Central memory CD8-positive, alpha-beta T cell (primary cell): ENCODE data around the gene RIMBP2.

Source experiments
- ATAC-seq: fragments of 150-1000 bp; cut with Tn5 transposase; replicated peaks from 2 replicates; pipeline ENCODE4 v1.10.0; 2022; ENCODE audit warnings: mild to moderate bottlenecking, moderate FRiP score, moderate number of reproducible peaks; ENCODE audit not compliant: poor library complexity, severe bottlenecking; ENCODE audit errors: extremely low read depth
- DNase-seq, 2 donors: peaks; one replicate each; pipeline ENCODE4 v3.0.0; 2021; ENCODE audit warnings: low spot score in 2 of 2
- H3K27ac Mint-ChIP-seq: one replicate; pipeline ENCODE4 v1.8.0; 2022; ENCODE audit warnings: low read depth, mild to moderate bottlenecking, moderate library complexity, mixed read lengths
- H3K27me3 Mint-ChIP-seq: one replicate; pipeline ENCODE4 v1.8.0; 2022; ENCODE audit warnings: mixed read lengths
- H3K36me3 Mint-ChIP-seq: one replicate; pipeline ENCODE4 v1.8.0; 2022; ENCODE audit warnings: mild to moderate bottlenecking, moderate library complexity, mixed read lengths; ENCODE audit not compliant: insufficient read depth
- H3K4me1 Mint-ChIP-seq: one replicate; pipeline ENCODE4 v1.8.0; 2022; ENCODE audit warnings: mixed read lengths
- H3K4me3 Mint-ChIP-seq: one replicate; pipeline ENCODE4 v1.8.0; 2022; ENCODE audit warnings: mild to moderate bottlenecking, moderate library complexity, mixed read lengths
- H3K9me3 Mint-ChIP-seq: one replicate; pipeline ENCODE4 v1.8.0; 2022; ENCODE audit warnings: mixed read lengths

RIMBP2 gene

GRCh38 chr12:130668286-130669204, 47.6 kb downstream of the RIMBP2 start:
- Mint-ChIP-seq H3K27ac (no peak overlapping the region), H3K4me3 (no peak overlapping the region), H3K9me3 (peaks cover 24% of the 10 kb centered on the region), H3K27me3 (peaks cover 10% of the 10 kb centered on the region), H3K4me1 (no peaks in the 10 kb centered on the region), H3K36me3 (peaks cover 3% of the 10 kb centered on the region)
- ATAC-seq (no peak), DNase-seq (no peak)

GRCh38 chr12:130667421-130667960, 48.6 kb downstream of the RIMBP2 start:
- H3K27me3 Mint-ChIP-seq, result peaks cover 15% of the 10 kb centered on the region
- H3K9me3 Mint-ChIP-seq, result peaks cover 24% of the 10 kb centered on the region
- no peak overlapping the region for H3K27ac Mint-ChIP-seq
- no peak for DNase-seq
- H3K36me3 Mint-ChIP-seq, result peaks cover 3% of the 10 kb centered on the region
- ATAC-seq, result no peak
- H3K4me1 Mint-ChIP-seq, result no peaks in the 10 kb centered on the region
- no peak overlapping the region for H3K4me3 Mint-ChIP-seq

GRCh38 chr12:130666645-130667044, 49.5 kb downstream of the RIMBP2 start:
- Mint-ChIP-seq H3K27ac (no peak overlapping the region), H3K27me3 (peaks cover 15% of the 10 kb centered on the region), H3K9me3 (peaks cover 24% of the 10 kb centered on the region), H3K36me3 (peaks cover 3% of the 10 kb centered on the region), H3K4me3 (no peak overlapping the region), H3K4me1 (no peaks in the 10 kb centered on the region)
- DNase-seq (no peak), ATAC-seq (no peak)

GRCh38 chr12:130665753-130666152, 50.3 kb downstream of the RIMBP2 start:
- Mint-ChIP-seq H3K27ac (no peak overlapping the region), H3K4me1 (no peaks in the 10 kb centered on the region), H3K4me3 (no peak overlapping the region), H3K27me3 (peaks cover 15% of the 10 kb centered on the region), H3K36me3 (peaks cover 3% of the 10 kb centered on the region), H3K9me3 (peaks cover 18% of the 10 kb centered on the region)
- ATAC-seq, result no peak
- no peak for DNase-seq

- Mint-ChIP-seq H3K9me3 (peaks cover 16% of the 10 kb centered on the region), H3K36me3 (peaks cover 3% of the 10 kb centered on the region), H3K4me1 (no peaks in the 10 kb centered on the region), H3K27ac (no peak overlapping the region), H3K27me3 (peaks cover 15% of the 10 kb centered on the region), H3K4me3 (no peak overlapping the region)
- ATAC-seq (no peak), DNase-seq (no peak)
Measured at GRCh38 chr12:130664772-130665171, 51.3 kb downstream of the RIMBP2 start.

- ATAC-seq (no peak), DNase-seq (no peak)
- H3K9me3 Mint-ChIP-seq, result peaks cover 11% of the 10 kb centered on the region
- H3K36me3 Mint-ChIP-seq, result peaks cover 3% of the 10 kb centered on the region
- H3K27me3 Mint-ChIP-seq, result peaks cover 15% of the 10 kb centered on the region
- H3K4me1 Mint-ChIP-seq, result no peaks in the 10 kb centered on the region
- no peak overlapping the region for H3K4me3 Mint-ChIP-seq
- no peak overlapping the region for H3K27ac Mint-ChIP-seq
Measured at GRCh38 chr12:130664252-130664651, 51.8 kb downstream of the RIMBP2 start.

GRCh38 chr12:130663514-130663913, 52.6 kb downstream of the RIMBP2 start:
- no peak overlapping the region for H3K27ac Mint-ChIP-seq
- H3K27me3 Mint-ChIP-seq, result peaks cover 15% of the 10 kb centered on the region
- ATAC-seq, result no peak
- H3K9me3 Mint-ChIP-seq, result peaks cover 11% of the 10 kb centered on the region
- no peak for DNase-seq
- H3K36me3 Mint-ChIP-seq, result peaks cover 3% of the 10 kb centered on the region
- no peaks in the 10 kb centered on the region for H3K4me1 Mint-ChIP-seq
- H3K4me3 Mint-ChIP-seq, result no peak overlapping the region

- Mint-ChIP-seq H3K27me3 (peaks cover 15% of the 10 kb centered on the region), H3K36me3 (peaks cover 3% of the 10 kb centered on the region), H3K9me3 (peaks cover 6% of the 10 kb centered on the region), H3K4me1 (no peaks in the 10 kb centered on the region), H3K4me3 (no peak overlapping the region), H3K27ac (no peak overlapping the region)
- no peak for DNase-seq
- no peak for ATAC-seq
Measured at GRCh38 chr12:130661486-130662255, 54.4 kb downstream of the RIMBP2 start.

GRCh38 chr12:130661059-130661458, 55.0 kb downstream of the RIMBP2 start:
- Mint-ChIP-seq H3K4me3 (no peak overlapping the region), H3K36me3 (peaks cover 3% of the 10 kb centered on the region), H3K9me3 (peaks cover 6% of the 10 kb centered on the region), H3K27me3 (peaks cover 15% of the 10 kb centered on the region), H3K4me1 (no peaks in the 10 kb centered on the region), H3K27ac (no peak overlapping the region)
- ATAC-seq (no peak), DNase-seq (no peak)

- no peaks in the 10 kb centered on the region for H3K4me1 Mint-ChIP-seq
- H3K27me3 Mint-ChIP-seq, result peaks cover 3% of the 10 kb centered on the region
- H3K9me3 Mint-ChIP-seq, result peaks cover 6% of the 10 kb centered on the region
- H3K36me3 Mint-ChIP-seq, result no peaks in the 10 kb centered on the region
- no peak overlapping the region for H3K27ac Mint-ChIP-seq
- DNase-seq, result no peak
- no peak overlapping the region for H3K4me3 Mint-ChIP-seq
- no peak for ATAC-seq
Measured at GRCh38 chr12:130658145-130658911, 57.8 kb downstream of the RIMBP2 start.

GRCh38 chr12:130656411-130656810, 59.7 kb downstream of the RIMBP2 start:
- Mint-ChIP-seq H3K27ac (no peak overlapping the region), H3K9me3 (peaks cover 6% of the 10 kb centered on the region), H3K36me3 (no peaks in the 10 kb centered on the region), H3K4me1 (no peaks in the 10 kb centered on the region), H3K4me3 (no peak overlapping the region), H3K27me3 (peaks cover 2% of the 10 kb centered on the region)
- no peak for DNase-seq
- no peak for ATAC-seq

GRCh38 chr12:130655881-130656280, 60.2 kb downstream of the RIMBP2 start:
- H3K27ac Mint-ChIP-seq, result no peak overlapping the region
- H3K4me1 Mint-ChIP-seq, result no peaks in the 10 kb centered on the region
- ATAC-seq, result no peak
- peaks cover 8% of the 10 kb centered on the region for H3K27me3 Mint-ChIP-seq
- no peak for DNase-seq
- no peaks in the 10 kb centered on the region for H3K36me3 Mint-ChIP-seq
- peaks cover 6% of the 10 kb centered on the region for H3K9me3 Mint-ChIP-seq
- no peak overlapping the region for H3K4me3 Mint-ChIP-seq
